Measurements from ENCODE around the gene LRMDA.
A peak's percentile ranks its signal among the peaks of the same experiment; 100 is the strongest.
"Not testable (repeated sequence)": the region's sequence is repeated elsewhere in the genome, so short reads cannot be mapped to it uniquely, and the experiment has no call there.

LRMDA gene

GRCh38 chr10:76514321-76514720 lies 1082.9 kb downstream of the LRMDA start:
- Histone ChIP-seq H3K4me3 (no peak overlapping the region), H3K27ac (no peak overlapping the region)
- TF ChIP-seq, protein P1, sequence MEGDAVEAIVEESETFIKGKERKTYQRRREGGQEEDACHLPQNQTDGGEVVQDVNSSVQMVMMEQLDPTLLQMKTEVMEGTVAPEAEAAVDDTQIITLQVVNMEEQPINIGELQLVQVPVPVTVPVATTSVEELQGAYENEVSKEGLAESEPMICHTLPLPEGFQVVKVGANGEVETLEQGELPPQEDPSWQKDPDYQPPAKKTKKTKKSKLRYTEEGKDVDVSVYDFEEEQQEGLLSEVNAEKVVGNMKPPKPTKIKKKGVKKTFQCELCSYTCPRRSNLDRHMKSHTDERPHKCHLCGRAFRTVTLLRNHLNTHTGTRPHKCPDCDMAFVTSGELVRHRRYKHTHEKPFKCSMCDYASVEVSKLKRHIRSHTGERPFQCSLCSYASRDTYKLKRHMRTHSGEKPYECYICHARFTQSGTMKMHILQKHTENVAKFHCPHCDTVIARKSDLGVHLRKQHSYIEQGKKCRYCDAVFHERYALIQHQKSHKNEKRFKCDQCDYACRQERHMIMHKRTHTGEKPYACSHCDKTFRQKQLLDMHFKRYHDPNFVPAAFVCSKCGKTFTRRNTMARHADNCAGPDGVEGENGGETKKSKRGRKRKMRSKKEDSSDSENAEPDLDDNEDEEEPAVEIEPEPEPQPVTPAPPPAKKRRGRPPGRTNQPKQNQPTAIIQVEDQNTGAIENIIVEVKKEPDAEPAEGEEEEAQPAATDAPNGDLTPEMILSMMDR (IDR thresholded peaks at IDR 0.05), result no peak
- no peak for DNase-seq (ENCODE audit: low spot score)

DNA sequence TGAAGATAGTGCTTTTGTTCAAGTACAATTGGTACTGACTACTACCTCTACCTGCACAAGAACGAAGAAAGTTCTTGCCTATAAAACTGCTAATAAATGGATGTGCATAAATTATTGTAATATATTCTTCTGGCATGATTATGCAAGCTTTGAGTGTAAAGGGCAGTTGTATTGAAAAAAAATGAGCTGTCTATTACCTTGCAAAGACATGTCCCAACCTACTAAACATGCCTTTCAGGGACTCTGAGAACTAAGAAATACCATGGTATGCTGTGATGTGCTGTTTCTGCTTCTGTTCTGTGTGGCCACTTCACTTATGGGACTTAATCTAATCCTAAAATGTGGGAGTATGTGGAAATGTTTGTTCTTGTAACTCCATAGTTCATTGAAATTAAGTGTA lies 1083.4 kb downstream of the LRMDA start:
- TF ChIP-seq, protein P1 (IDR thresholded peaks at IDR 0.05), result no peak
- Histone ChIP-seq H3K4me3 (no peak overlapping the region), H3K27ac (no peak overlapping the region)
- no peak for DNase-seq (ENCODE audit: low spot score)

- no peak for DNase-seq (ENCODE audit: low spot score)
- no peak overlapping the region for H3K27ac ChIP-seq
- TF ChIP-seq, protein P1 (IDR thresholded peaks at IDR 0.05), result no peak
- no peak overlapping the region for H3K4me3 ChIP-seq
Measured at GRCh38 chr10:76522547-76522946, 1091.1 kb downstream of the LRMDA start.

GRCh38 chr10:76523246-76523645 lies 1091.8 kb downstream of the LRMDA start:
- peak overlapping the region in 1 of 2 donors; percentile 51 for H3K27ac ChIP-seq
- TF ChIP-seq, protein P1 (IDR thresholded peaks at IDR 0.05), result no peak
- no peak overlapping the region for H3K4me3 ChIP-seq
- DNase-seq (ENCODE audit: low spot score), result no peak

- TF ChIP-seq, protein P1 (IDR thresholded peaks at IDR 0.05), result no peak
- DNase-seq (ENCODE audit: low spot score), result no peak
- H3K4me3 ChIP-seq, result no peak overlapping the region
- peak overlapping the region in 1 of 2 donors; percentile 51 for H3K27ac ChIP-seq
Measured at GRCh38 chr10:76523791-76524351, 1092.4 kb downstream of the LRMDA start.

DNA sequence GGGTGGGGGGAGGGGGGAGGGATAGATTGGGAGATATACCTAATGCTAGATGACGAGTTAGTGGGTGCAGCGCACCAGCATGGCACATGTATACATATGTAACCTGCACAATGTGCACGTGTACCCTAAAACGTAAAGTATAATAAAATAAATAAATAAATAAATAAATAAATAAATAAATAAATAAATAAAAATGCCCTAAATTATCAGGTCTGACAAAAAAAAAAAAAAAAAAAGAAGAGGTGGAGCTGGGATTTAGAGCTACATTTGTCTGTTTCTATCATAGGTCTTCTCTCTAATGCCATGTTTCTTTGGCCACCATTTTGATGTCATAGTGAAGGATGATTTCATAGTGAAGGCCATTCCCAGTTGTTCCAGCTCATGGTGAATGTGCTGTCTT lies 1095.4 kb downstream of the LRMDA start:
- H3K4me3 ChIP-seq; H3K27ac ChIP-seq; DNase-seq (ENCODE audit: low spot score): not testable (repeated sequence)

- H3K27ac ChIP-seq, result no peak overlapping the region
- TF ChIP-seq, protein P1 (IDR thresholded peaks at IDR 0.05), result no peak
- no peak for DNase-seq (ENCODE audit: low spot score)
- no peak overlapping the region for H3K4me3 ChIP-seq
Measured at GRCh38 chr10:76540331-76540730, 1108.9 kb downstream of the LRMDA start.

All from coronary artery (tissue), 2 donors.